IMR-90 (cell line): ENCODE data around the gene PCYT1A.

ENCODE experiments used
- MXI1 ChIP-seq: IDR thresholded peaks from 2 replicates; pipeline ENCODE4 v1.6.1; 2012; ENCODE audit warnings: low read depth, mild to moderate bottlenecking, low read length, moderate library complexity, borderline replicate concordance
- NFE2L2 ChIP-seq: fragments of 150-350 bp; IDR thresholded peaks from 2 replicates; pipeline ENCODE4 v1.6.1; 2016; ENCODE audit warnings: low read depth, mild to moderate bottlenecking, low read length
- POLR2A ChIP-seq: IDR thresholded peaks from 2 replicates; pipeline ENCODE4 v1.6.1; 2012; ENCODE audit warnings: mild to moderate bottlenecking, low read depth, low read length
- RAD21 ChIP-seq: IDR thresholded peaks from 2 replicates; pipeline ENCODE4 v1.6.1; 2012; ENCODE audit warnings: low read length, improper control_type of control experiment
- TF ChIP-seq, protein P1 (sequence below): conservative IDR thresholded peaks from 2 replicates; pipeline ENCODE4 v1.5.1; 2012; ENCODE audit warnings: mild to moderate bottlenecking, low read depth, low read length, improper control_type of control experiment
- TF ChIP-seq, protein P2 (sequence below): fragments of 150-350 bp; IDR thresholded peaks from 2 replicates; pipeline ENCODE4 v1.6.1; 2017; ENCODE audit warnings: mild to moderate bottlenecking, antibody characterized with exemption, low read length, low read depth

- no peak for TF ChIP-seq POLR2A
- TF ChIP-seq, protein P1, sequence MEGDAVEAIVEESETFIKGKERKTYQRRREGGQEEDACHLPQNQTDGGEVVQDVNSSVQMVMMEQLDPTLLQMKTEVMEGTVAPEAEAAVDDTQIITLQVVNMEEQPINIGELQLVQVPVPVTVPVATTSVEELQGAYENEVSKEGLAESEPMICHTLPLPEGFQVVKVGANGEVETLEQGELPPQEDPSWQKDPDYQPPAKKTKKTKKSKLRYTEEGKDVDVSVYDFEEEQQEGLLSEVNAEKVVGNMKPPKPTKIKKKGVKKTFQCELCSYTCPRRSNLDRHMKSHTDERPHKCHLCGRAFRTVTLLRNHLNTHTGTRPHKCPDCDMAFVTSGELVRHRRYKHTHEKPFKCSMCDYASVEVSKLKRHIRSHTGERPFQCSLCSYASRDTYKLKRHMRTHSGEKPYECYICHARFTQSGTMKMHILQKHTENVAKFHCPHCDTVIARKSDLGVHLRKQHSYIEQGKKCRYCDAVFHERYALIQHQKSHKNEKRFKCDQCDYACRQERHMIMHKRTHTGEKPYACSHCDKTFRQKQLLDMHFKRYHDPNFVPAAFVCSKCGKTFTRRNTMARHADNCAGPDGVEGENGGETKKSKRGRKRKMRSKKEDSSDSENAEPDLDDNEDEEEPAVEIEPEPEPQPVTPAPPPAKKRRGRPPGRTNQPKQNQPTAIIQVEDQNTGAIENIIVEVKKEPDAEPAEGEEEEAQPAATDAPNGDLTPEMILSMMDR: no peak
- no peak for TF ChIP-seq RAD21
- TF ChIP-seq MXI1: no peak
- no peak for TF ChIP-seq NFE2L2
- TF ChIP-seq, protein P2, sequence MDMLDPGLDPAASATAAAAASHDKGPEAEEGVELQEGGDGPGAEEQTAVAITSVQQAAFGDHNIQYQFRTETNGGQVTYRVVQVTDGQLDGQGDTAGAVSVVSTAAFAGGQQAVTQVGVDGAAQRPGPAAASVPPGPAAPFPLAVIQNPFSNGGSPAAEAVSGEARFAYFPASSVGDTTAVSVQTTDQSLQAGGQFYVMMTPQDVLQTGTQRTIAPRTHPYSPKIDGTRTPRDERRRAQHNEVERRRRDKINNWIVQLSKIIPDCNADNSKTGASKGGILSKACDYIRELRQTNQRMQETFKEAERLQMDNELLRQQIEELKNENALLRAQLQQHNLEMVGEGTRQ: no peak
Measured at GRCh38 chr3:196327405-196327804, 39.9 kb upstream of the PCYT1A start.
